Measurements from ENCODE around the gene EMC8.
"Not testable (repeated sequence)": the region's sequence is repeated elsewhere in the genome, so short reads cannot be mapped to it uniquely, and the experiment has no call there.

The EMC8 gene

GRCh38 chr16:85834741-85835140 is 35.4 kb upstream of the EMC8 start:
- no peak for DNase-seq

- no peak for DNase-seq
Observed at GRCh38 chr16:85833219-85833920, 34.0 kb upstream of the EMC8 start.

GRCh38 chr16:85832570-85833218 is 33.4 kb upstream of the EMC8 start:
- no peak for DNase-seq

- DNase-seq: no peak
Observed at GRCh38 chr16:85830821-85831220, 31.5 kb upstream of the EMC8 start.

- DNase-seq: no peak
Observed at GRCh38 chr16:85829751-85830445, 30.6 kb upstream of the EMC8 start.

- DNase-seq: no peak
Observed at GRCh38 chr16:85829171-85829719, 29.9 kb upstream of the EMC8 start.

GRCh38 chr16:85828166-85828565 is 28.8 kb upstream of the EMC8 start:
- no peak for DNase-seq

GRCh38 chr16:85826686-85827247 is 27.4 kb upstream of the EMC8 start:
- no peak for DNase-seq

GRCh38 chr16:85825326-85825725 is 26.0 kb upstream of the EMC8 start:
- DNase-seq: no peak

GRCh38 chr16:85824161-85825135 is 25.1 kb upstream of the EMC8 start:
- DNase-seq: no peak

GRCh38 chr16:85823328-85823920 is 24.1 kb upstream of the EMC8 start:
- DNase-seq: no peak

- no peak for DNase-seq
Observed at GRCh38 chr16:85822145-85822544, 22.8 kb upstream of the EMC8 start.

- peak; percentile 52 for DNase-seq
Observed at GRCh38 chr16:85821390-85822135, 22.2 kb upstream of the EMC8 start.

- no peak for DNase-seq
Observed at GRCh38 chr16:85820604-85821372, 21.4 kb upstream of the EMC8 start.

GRCh38 chr16:85819771-85820170 is 20.4 kb upstream of the EMC8 start:
- DNase-seq: no peak

- peak; percentile 30 for DNase-seq
Observed at GRCh38 chr16:85819245-85819644, 19.9 kb upstream of the EMC8 start.

GRCh38 chr16:85817195-85817594 is 17.9 kb upstream of the EMC8 start:
- DNase-seq: not testable (repeated sequence)

GRCh38 chr16:85816159-85816558 is 16.8 kb upstream of the EMC8 start:
- no peak for DNase-seq

GRCh38 chr16:85812811-85813700 is 13.7 kb upstream of the EMC8 start:
- no peak for DNase-seq
